H1 (cell line): Measurements from ENCODE around the gene TMPRSS4.

Experiments used
- CHD7 ChIP-seq: fragments of 300-600 bp; sonication (generic); IDR thresholded peaks from 2 replicates; pipeline ENCODE4 v1.7.1; 2012; ENCODE audit warnings: low read length, moderate library complexity, mild to moderate bottlenecking, inconsistent platforms; ENCODE audit not compliant: insufficient replicate concordance
- EGR1 ChIP-seq: IDR thresholded peaks from 2 replicates; pipeline ENCODE4 v1.6.1; 2011; ENCODE audit warnings: low read depth, low read length, borderline replicate concordance
- EP300 ChIP-seq, 2 experiments: IDR thresholded peaks; 1 replicate in 1 of 2; 2 replicates in 1 of 2; pipeline ENCODE4 v1.6.1; 2011 to 2012; ENCODE audit warnings: low read depth in 2 of 2, low read length in 2 of 2, mild to moderate bottlenecking in 2 of 2, borderline replicate concordance in 1 of 2, inconsistent platforms in 1 of 2, moderate library complexity in 1 of 2
- EZH2 ChIP-seq: fragments of 200-600 bp; sonication (generic); IDR thresholded peaks from 2 replicates; pipeline ENCODE4 v1.7.1; 2012; ENCODE audit warnings: low read depth, mild to moderate bottlenecking, moderate library complexity, low read length, inconsistent platforms; ENCODE audit not compliant: severe bottlenecking
- GABPA ChIP-seq: IDR thresholded peaks from 2 replicates; pipeline ENCODE4 v1.6.1; 2011; ENCODE audit warnings: mild to moderate bottlenecking, low read length, moderate library complexity, borderline replicate concordance; ENCODE audit not compliant: insufficient read depth
- JUND ChIP-seq: IDR thresholded peaks from 2 replicates; pipeline ENCODE4 v1.6.1; 2011; ENCODE audit warnings: mild to moderate bottlenecking, improper control_type of control experiment, low read length
- POLR2A ChIP-seq, 2 experiments: IDR thresholded peaks; 1 replicate in 1 of 2; 2 replicates in 1 of 2; pipeline ENCODE4 v1.6.1; 2011; ENCODE audit warnings: low read depth in 2 of 2, low read length in 2 of 2, mild to moderate bottlenecking in 2 of 2; ENCODE audit errors: control extremely low read depth in 1 of 2
- POLR2AphosphoS5 ChIP-seq: IDR thresholded peaks from 2 replicates; pipeline ENCODE4 v1.6.1; 2011; ENCODE audit warnings: low read depth, low read length
- SIN3A ChIP-seq, 2 experiments: IDR thresholded peaks in 1 of 2; conservative IDR thresholded peaks in 1 of 2; 2 replicates each; pipeline ENCODE4 v1.6.1; 2011 to 2012; ENCODE audit warnings: low read length in 2 of 2, improper control_type of control experiment in 1 of 2, low read depth in 1 of 2, mild to moderate bottlenecking in 1 of 2
- SP2 ChIP-seq: IDR thresholded peaks from 2 replicates; pipeline ENCODE4 v1.6.1; 2012; ENCODE audit warnings: mild to moderate bottlenecking, low read length, inconsistent platforms
- SUZ12 ChIP-seq: fragments of 200-600 bp; sonication (generic); IDR thresholded peaks from 2 replicates; pipeline ENCODE4 v1.6.1; 2012; ENCODE audit warnings: mild to moderate bottlenecking, inconsistent platforms, low read length, moderate library complexity, mixed read lengths
- TCF12 ChIP-seq: IDR thresholded peaks from 2 replicates; pipeline ENCODE4 v1.6.1; 2011; ENCODE audit warnings: low read depth, mild to moderate bottlenecking, low read length
- YY1 ChIP-seq: IDR thresholded peaks from 2 replicates; pipeline ENCODE4 v1.6.1; 2011; ENCODE audit warnings: low read depth, mild to moderate bottlenecking, low read length
- TF ChIP-seq, protein P1 (sequence below), 3 experiments: IDR thresholded peaks; 1 replicate in 2 of 3; 2 replicates in 1 of 3; pipeline versions ENCODE4 v1.5.1 to v1.6.1; 2011; ENCODE audit warnings: low read length in 3 of 3, mild to moderate bottlenecking in 3 of 3, inconsistent platforms in 2 of 3, low read depth in 1 of 3, moderate library complexity in 1 of 3; ENCODE audit not compliant: insufficient read depth in 1 of 3; ENCODE audit errors: control extremely low read depth in 1 of 3

DNA sequence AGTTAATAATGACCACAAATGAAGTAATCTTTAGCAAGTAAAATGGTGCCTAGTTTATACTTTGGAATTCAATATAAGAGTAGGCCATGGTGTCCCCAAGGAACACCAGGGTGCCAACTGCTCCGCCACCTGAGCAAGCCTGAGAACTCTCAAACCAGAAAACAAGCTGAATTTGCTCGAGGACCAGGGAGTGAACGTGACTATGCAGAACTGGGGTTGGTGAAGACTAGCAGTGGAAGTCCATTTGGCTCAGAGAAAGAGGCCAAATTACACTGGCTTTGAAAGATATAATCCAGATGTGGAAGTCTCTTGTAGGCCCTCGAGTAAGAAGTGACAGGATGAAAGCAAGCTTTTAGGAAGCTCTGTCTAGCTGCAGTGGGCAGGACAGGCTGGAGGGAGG is 18.6 kb downstream of the TMPRSS4 start:
- TF ChIP-seq, protein P1, sequence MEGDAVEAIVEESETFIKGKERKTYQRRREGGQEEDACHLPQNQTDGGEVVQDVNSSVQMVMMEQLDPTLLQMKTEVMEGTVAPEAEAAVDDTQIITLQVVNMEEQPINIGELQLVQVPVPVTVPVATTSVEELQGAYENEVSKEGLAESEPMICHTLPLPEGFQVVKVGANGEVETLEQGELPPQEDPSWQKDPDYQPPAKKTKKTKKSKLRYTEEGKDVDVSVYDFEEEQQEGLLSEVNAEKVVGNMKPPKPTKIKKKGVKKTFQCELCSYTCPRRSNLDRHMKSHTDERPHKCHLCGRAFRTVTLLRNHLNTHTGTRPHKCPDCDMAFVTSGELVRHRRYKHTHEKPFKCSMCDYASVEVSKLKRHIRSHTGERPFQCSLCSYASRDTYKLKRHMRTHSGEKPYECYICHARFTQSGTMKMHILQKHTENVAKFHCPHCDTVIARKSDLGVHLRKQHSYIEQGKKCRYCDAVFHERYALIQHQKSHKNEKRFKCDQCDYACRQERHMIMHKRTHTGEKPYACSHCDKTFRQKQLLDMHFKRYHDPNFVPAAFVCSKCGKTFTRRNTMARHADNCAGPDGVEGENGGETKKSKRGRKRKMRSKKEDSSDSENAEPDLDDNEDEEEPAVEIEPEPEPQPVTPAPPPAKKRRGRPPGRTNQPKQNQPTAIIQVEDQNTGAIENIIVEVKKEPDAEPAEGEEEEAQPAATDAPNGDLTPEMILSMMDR (IDR thresholded peaks at IDR 0.05; ENCODE audit: control extremely low read depth in 1 of 3, insufficient read depth in 1 of 3, low read depth in 1 of 3, low read length in 3 of 3), result no peak
- TF ChIP-seq SIN3A (conservative IDR thresholded peaks at IDR 0.05 in 1 of 2, IDR thresholded peaks at IDR 0.05 in 1 of 2; ENCODE audit: low read depth in 1 of 2, low read length in 2 of 2), result no peak
- TF ChIP-seq EP300 (IDR thresholded peaks at IDR 0.05; ENCODE audit: borderline replicate concordance in 1 of 2, low read depth in 2 of 2, low read length in 2 of 2), result no peak
- TF ChIP-seq SUZ12, result no peak
- no peak for TF ChIP-seq YY1
- no peak for TF ChIP-seq CHD7
- TF ChIP-seq TCF12, result no peak
- TF ChIP-seq POLR2AphosphoS5, result no peak
- TF ChIP-seq POLR2A (IDR thresholded peaks at IDR 0.05; ENCODE audit: control extremely low read depth in 1 of 2, low read depth in 2 of 2, low read length in 2 of 2), result no peak
- no peak for TF ChIP-seq JUND
- TF ChIP-seq EGR1, result no peak
- TF ChIP-seq GABPA, result no peak
- TF ChIP-seq SP2, result no peak
- TF ChIP-seq EZH2, result no peak
